ENCODE measurements around the gene CFAP74.

GRCh38 chr1:1908506-1908791, 95.1 kb downstream of the CFAP74 start:
- no peak for TF ChIP-seq CTCF (IDR thresholded peaks at IDR 0.05)
- no peak for TF ChIP-seq POLR2A (IDR thresholded peaks at IDR 0.05)
- TF ChIP-seq POLR2AphosphoS5 (IDR thresholded peaks at IDR 0.05) = no peak
